LNCaP clone FGC (cell line): ENCODE data around the gene RNF128.

ENCODE experiments used
- DNase-seq: peaks from one replicate; pipeline ENCODE4 v3.0.0-alpha.2; 2011; ENCODE audit warnings: low read depth
- H3K4me3 ChIP-seq: 2 replicates; pipeline ENCODE4 v1.5.1; 2011; ENCODE audit warnings: mild to moderate bottlenecking, low read depth, low read length, control low read depth
- CTCF ChIP-seq: IDR thresholded peaks from 2 replicates; pipeline ENCODE4 v1.5.1; 2012; ENCODE audit warnings: mild to moderate bottlenecking; ENCODE audit not compliant: control insufficient read depth, insufficient read depth; ENCODE audit errors: extremely low read depth

RNF128 gene

GRCh38 chrX:106706466-106706865 lies 20.0 kb upstream of the RNF128 start:
- DNase-seq: no peak
- TF ChIP-seq CTCF: no peak
- H3K4me3 ChIP-seq: no peak overlapping the region

- no peak for TF ChIP-seq CTCF
- no peak overlapping the region for H3K4me3 ChIP-seq
- no peak for DNase-seq
Observed at GRCh38 chrX:106707771-106708454, 18.6 kb upstream of the RNF128 start.

GRCh38 chrX:106710771-106711170 lies 15.7 kb upstream of the RNF128 start:
- H3K4me3 ChIP-seq: no peak overlapping the region
- no peak for DNase-seq
- no peak for TF ChIP-seq CTCF

- no peak for DNase-seq
- H3K4me3 ChIP-seq: no peak overlapping the region
- TF ChIP-seq CTCF: no peak
Observed at GRCh38 chrX:106711375-106711774, 15.1 kb upstream of the RNF128 start.

GRCh38 chrX:106716004-106716403 lies 10.5 kb upstream of the RNF128 start:
- TF ChIP-seq CTCF: no peak
- no peak overlapping the region for H3K4me3 ChIP-seq
- no peak for DNase-seq

- no peak for TF ChIP-seq CTCF
- no peak for DNase-seq
- no peak overlapping the region for H3K4me3 ChIP-seq
Observed at GRCh38 chrX:106716463-106716862, 10.0 kb upstream of the RNF128 start.

GRCh38 chrX:106718709-106719108 lies 7.8 kb upstream of the RNF128 start:
- no peak for TF ChIP-seq CTCF
- DNase-seq: no peak
- H3K4me3 ChIP-seq: no peak overlapping the region
